Measurements from ENCODE around the gene DHDDS. TPM values are rescaled to one million over a fixed set of nuclear protein-coding genes. Genes with fewer than 3 reads are reported as not detected.

Gene DHDDS
- total RNA-seq, 4 donors from 2014 or later: 24.7 to 45.4 (median 32.8) TPM

- H3K4me3 ChIP-seq: no peak overlapping the region
- H3K4me1 ChIP-seq: no peaks in the 10 kb centered on the region
- H3K36me3 ChIP-seq: no peaks in the 10 kb centered on the region
- no peak overlapping the region for H3K27ac ChIP-seq
- H3K9me3 ChIP-seq: no peaks in the 10 kb centered on the region
- no peaks in the 10 kb centered on the region for H3K27me3 ChIP-seq
- TF ChIP-seq EP300 (IDR thresholded peaks at IDR 0.05) (no peak), POLR2A (IDR thresholded peaks at IDR 0.05) (no peak)
- TF ChIP-seq, protein P1, sequence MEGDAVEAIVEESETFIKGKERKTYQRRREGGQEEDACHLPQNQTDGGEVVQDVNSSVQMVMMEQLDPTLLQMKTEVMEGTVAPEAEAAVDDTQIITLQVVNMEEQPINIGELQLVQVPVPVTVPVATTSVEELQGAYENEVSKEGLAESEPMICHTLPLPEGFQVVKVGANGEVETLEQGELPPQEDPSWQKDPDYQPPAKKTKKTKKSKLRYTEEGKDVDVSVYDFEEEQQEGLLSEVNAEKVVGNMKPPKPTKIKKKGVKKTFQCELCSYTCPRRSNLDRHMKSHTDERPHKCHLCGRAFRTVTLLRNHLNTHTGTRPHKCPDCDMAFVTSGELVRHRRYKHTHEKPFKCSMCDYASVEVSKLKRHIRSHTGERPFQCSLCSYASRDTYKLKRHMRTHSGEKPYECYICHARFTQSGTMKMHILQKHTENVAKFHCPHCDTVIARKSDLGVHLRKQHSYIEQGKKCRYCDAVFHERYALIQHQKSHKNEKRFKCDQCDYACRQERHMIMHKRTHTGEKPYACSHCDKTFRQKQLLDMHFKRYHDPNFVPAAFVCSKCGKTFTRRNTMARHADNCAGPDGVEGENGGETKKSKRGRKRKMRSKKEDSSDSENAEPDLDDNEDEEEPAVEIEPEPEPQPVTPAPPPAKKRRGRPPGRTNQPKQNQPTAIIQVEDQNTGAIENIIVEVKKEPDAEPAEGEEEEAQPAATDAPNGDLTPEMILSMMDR (IDR thresholded peaks at IDR 0.05): no peak
- no peak for DNase-seq (ENCODE audit: low spot score in 2 of 2)
- 76 to 84% methylated on average over 4 of the region's 4 CpGs for WGBS, 2 donors
Measured at GRCh38 chr1:26389604-26390247, 42.4 kb upstream of the DHDDS start.

DNA sequence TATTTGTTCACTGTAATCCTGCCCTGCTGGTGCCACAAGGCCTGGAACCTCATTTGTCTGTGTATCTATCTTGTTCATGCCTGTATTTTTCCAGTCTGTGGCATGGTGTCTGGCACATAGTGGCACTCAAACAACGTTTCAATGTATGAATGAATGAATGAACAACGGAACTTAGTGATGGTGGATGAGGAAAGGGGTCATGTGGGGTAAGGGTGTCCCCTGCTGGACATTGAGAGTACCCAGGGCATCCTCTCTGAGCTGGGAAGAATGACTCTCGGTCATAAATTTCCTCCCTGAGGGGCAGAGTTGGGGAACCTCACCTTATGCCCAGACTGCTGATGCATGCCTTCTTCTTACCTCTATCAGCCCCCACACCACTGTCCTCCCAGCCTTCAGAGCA is 40.7 kb upstream of the DHDDS start:
- Histone ChIP-seq H3K27me3 (no peaks in the 10 kb centered on the region), H3K27ac (no peak overlapping the region), H3K36me3 (no peaks in the 10 kb centered on the region), H3K4me3 (no peak overlapping the region), H3K9me3 (no peaks in the 10 kb centered on the region), H3K4me1 (no peaks in the 10 kb centered on the region)
- WGBS, 2 donors: 5 to 7% methylated on average over 3 of the region's 3 CpGs
- DNase-seq (ENCODE audit: low spot score in 2 of 2): no peak
- TF ChIP-seq, protein P1 (IDR thresholded peaks at IDR 0.05): no peak
- TF ChIP-seq POLR2A (IDR thresholded peaks at IDR 0.05) (no peak), EP300 (IDR thresholded peaks at IDR 0.05) (no peak)

DNA sequence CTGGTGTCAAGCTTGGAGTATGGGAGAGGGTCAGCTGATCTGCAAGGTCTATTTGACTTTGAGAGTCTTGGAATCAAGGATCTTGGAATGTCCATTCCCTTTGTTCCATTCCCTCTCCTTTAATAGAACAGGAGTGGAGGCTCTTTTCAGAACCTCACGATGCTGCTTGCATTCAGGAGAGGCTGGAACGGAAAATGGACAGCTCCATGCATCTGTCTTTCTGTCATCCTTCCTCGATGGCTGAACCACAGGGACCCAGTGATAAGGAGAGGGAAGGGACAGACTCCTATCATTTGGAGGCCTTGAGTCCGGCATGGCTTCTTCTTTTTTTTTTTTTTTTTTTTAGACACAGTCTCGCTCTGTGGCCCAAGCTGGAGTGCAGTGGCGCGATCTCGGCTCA is 36.4 kb upstream of the DHDDS start:
- WGBS, 2 donors: 85 to 89% methylated on average over 8 of the region's 8 CpGs
- Histone ChIP-seq H3K36me3 (no peaks in the 10 kb centered on the region), H3K9me3 (no peaks in the 10 kb centered on the region)

DNA sequence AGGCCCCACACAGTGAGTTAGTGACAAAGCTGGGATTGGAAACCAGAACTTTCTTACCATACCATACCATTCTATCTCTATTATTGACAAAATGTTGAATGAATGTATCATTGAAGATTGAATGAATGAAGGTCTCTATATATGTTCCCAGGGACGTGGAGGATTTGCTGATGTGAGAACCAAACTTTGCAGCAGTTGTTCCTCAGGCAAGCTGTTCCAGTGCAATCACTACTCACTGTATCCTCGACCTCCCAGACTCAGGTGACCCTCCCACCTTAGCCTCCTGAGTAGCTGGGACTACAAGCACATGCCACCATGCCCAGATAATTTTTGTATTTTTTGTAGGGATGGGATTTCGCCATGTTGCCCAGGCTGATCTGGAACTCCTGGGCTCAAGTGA is 33.1 kb upstream of the DHDDS start:
- Histone ChIP-seq H3K9me3 (no peaks in the 10 kb centered on the region), H3K4me1 (no peaks in the 10 kb centered on the region), H3K27ac (no peak overlapping the region), H3K27me3 (peaks cover 0 to 5% of the 10 kb centered on the region in 2 donors), H3K4me3 (no peak overlapping the region), H3K36me3 (no peaks in the 10 kb centered on the region)
- 77 to 82% methylated on average over 3 of the region's 3 CpGs for WGBS, 2 donors
- DNase-seq (ENCODE audit: low spot score in 2 of 2): no peak
- TF ChIP-seq POLR2A (IDR thresholded peaks at IDR 0.05) (no peak), EP300 (IDR thresholded peaks at IDR 0.05) (no peak)
- TF ChIP-seq, protein P1 (IDR thresholded peaks at IDR 0.05): no peak

More for the DNA sequence above, 36.4 kb upstream of the DHDDS start:
- Histone ChIP-seq H3K4me1 (no peaks in the 10 kb centered on the region), H3K27ac (no peak overlapping the region), H3K27me3 (no peaks in the 10 kb centered on the region), H3K4me3 (no peak overlapping the region)
- no peak for DNase-seq (ENCODE audit: low spot score in 2 of 2)
- TF ChIP-seq POLR2A (IDR thresholded peaks at IDR 0.05) (no peak), EP300 (IDR thresholded peaks at IDR 0.05) (no peak)
- TF ChIP-seq, protein P1 (IDR thresholded peaks at IDR 0.05): no peak

DNA sequence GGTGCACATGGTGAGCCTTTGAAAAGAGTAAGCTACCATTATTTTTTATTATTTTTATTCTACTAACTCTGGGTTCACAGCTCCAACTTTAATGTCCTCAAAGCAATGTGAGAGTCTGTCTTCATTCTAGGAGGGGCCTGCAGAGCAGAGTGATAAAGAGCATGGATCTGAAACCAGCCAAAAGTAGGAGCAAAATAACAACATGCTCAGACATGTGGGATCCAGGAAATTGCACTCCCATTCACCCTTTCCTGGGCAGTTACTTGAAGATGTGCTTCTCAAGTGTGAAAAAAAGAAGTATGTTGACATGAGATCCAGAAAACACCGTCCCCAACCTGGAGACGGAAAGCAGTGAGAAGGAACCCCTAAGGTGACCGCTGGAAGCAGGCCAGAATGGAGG is 30.2 kb upstream of the DHDDS start:
- TF ChIP-seq POLR2A (IDR thresholded peaks at IDR 0.05) (no peak), EP300 (IDR thresholded peaks at IDR 0.05) (no peak)
- TF ChIP-seq, protein P1 (IDR thresholded peaks at IDR 0.05): no peak
- Histone ChIP-seq H3K36me3 (no peaks in the 10 kb centered on the region), H3K27ac (no peak overlapping the region), H3K27me3 (peaks cover 0 to 11% of the 10 kb centered on the region in 2 donors), H3K4me3 (no peak overlapping the region), H3K4me1 (no peaks in the 10 kb centered on the region), H3K9me3 (no peaks in the 10 kb centered on the region)
- WGBS, 2 donors: 77 to 88% methylated on average over 3 of the region's 3 CpGs
- no peak for DNase-seq (ENCODE audit: low spot score in 2 of 2)

All from tibial nerve (tissue), 4 donors.